Pancreas (tissue), 10 donors: ENCODE results near the gene NFKBIZ. TPM values are rescaled to one million over a fixed set of nuclear protein-coding genes. Genes with fewer than 3 reads are reported as not detected.

ENCODE experiments used
- ATAC-seq, 4 donors: fragments of 200-7000 bp; cut with Tn5 transposase; one replicate each; pipeline versions ENCODE4 v1.8.0 to v1.9.1; 2020; ENCODE audit warnings: mild to moderate bottlenecking in 4 of 4, moderate library complexity in 4 of 4
- DNase-seq, 6 donors: peaks; one replicate each; pipeline ENCODE4 v3.0.0-alpha.2; 2020
- FAIRE-seq: peaks from 2 replicates; lab custom pipeline; 2012; peaks lifted over from hg19 to GRCh38; lab: Jason Lieb, UNC
- H3K27ac ChIP-seq, 4 donors: fragments of 200-600 bp; sonication (generic); 1 replicate in 3 of 4; 2 replicates in 1 of 4; pipeline versions ENCODE4 v1.5.0 to v1.8.0; 2020
- H3K27me3 ChIP-seq, 4 donors: fragments of 200-600 bp; one replicate each; pipeline ENCODE4 v1.8.0; 2021
- H3K36me3 ChIP-seq, 3 donors: fragments of 200-600 bp; sonication (generic) in 1 of 3; one replicate each; pipeline versions ENCODE4 v1.5.0 to v1.8.0; 2020 to 2021
- H3K4me1 ChIP-seq, 3 donors: fragments of 200-600 bp; one replicate each; pipeline ENCODE4 v1.8.0; 2021
- H3K4me3 ChIP-seq, 4 donors: fragments of 200-600 bp; sonication (generic) in 2 of 4; one replicate each; pipeline versions ENCODE4 v1.5.0 to v1.8.0; 2020 to 2021
- H3K9me3 ChIP-seq, 4 donors: fragments of 200-600 bp; one replicate each; pipeline ENCODE4 v1.8.0; 2021
- CTCF ChIP-seq, 4 donors: fragments of 200-600 bp; sonication (generic) in 3 of 4; IDR thresholded peaks; one replicate each; pipeline versions ENCODE4 v1.5.0 to v1.8.0; 2021; ENCODE audit warnings: antibody characterized with exemption in 4 of 4
- WGBS, 2 donors: extraction: QIAGEN DNeasy Blood & Tissue Kit; methylation state at CpG; one replicate each; pipeline ENCODE4 v1.1.7; 2013; 5-methylcytosine and 5-hydroxymethylcytosine counted together
- intact Hi-C, 3 donors: fragments of 100-400 bp; cut with DNase I; formaldehyde crosslinking; loops; one replicate each; pipeline versions ENCODE4 v1.11.1 to v1.14.2; 2022
- polyA plus RNA-seq, 2 donors: library from polyadenylated mRNA; stranded (reverse); fragments of 200-250 nt; gene quantifications; one replicate each; pipeline ENCODE4 v1.2.3, GENCODE V29; 2013
- total RNA-seq, 6 donors: library from RNA; stranded (reverse); fragmentation: NEBNext Ultra II Directional in 4 of 6; extraction: Animal tissue kit (Norgen Biotek cat#: 25700) in 4 of 6; gene quantifications; one replicate each; pipeline versions ENCODE4 v1.2.1 to v1.2.4, GENCODE V29; 2021 to 2023
- donor health status: healthy with polysubstance abuse.
- donor health status: DM: no; HTN: no; CAD: no; lungs with moderate emphysema.
- donor health status: DM: no; HTN: no; CAD: no.
- donor health status: control.
- donor health status: control.
- donor health status: Bipolar disorder and iron deficiency.
- donor health status: DM: yes; HTN: yes; CAD: no.
- donor health status: DM: no; HTN: no; CAD: no.
- donor health status: DM: no; HTN: no; CAD: no.
- donor health status: DM: yes; HTN: yes; CAD: no.

The NFKBIZ gene
- total and polyA plus RNA-seq, 8 donors = 16.5 to 90.7 (median 30.3) TPM

GRCh38 chr3:101803939-101804338 is 45.4 kb upstream of the NFKBIZ start:
- DNase-seq (no peak), ATAC-seq (no peak), FAIRE-seq (no peak)
- H3K4me1 ChIP-seq = no peaks in the 10 kb centered on the region
- intact Hi-C loops = loop anchor here in 1 of 3 donors (5.0 to 10.0 kb wide), 2 partner anchors 423 to 731 kb away; no protein-coding TSS in a partner anchor
- H3K9me3 ChIP-seq = no peaks in the 10 kb centered on the region
- 78 to 85% methylated on average over 3 of the region's 3 CpGs for WGBS, 2 donors
- no peak overlapping the region for H3K4me3 ChIP-seq
- no peaks in the 10 kb centered on the region for H3K27me3 ChIP-seq
- no peaks in the 10 kb centered on the region for H3K36me3 ChIP-seq
- no peak overlapping the region for H3K27ac ChIP-seq
- no peak for TF ChIP-seq CTCF (IDR thresholded peaks at IDR 0.05)

GRCh38 chr3:101806491-101806890 is 42.8 kb upstream of the NFKBIZ start:
- 87 to 93% methylated on average over 1 of the region's 1 CpG for WGBS, 2 donors
- DNase-seq (no peak), ATAC-seq (no peak), FAIRE-seq (no peak)
- intact Hi-C loops = loop anchor here in 2 of 3 donors (5.0 to 10.0 kb wide), 2 partner anchors 728 to 731 kb away; no protein-coding TSS in a partner anchor
- Histone ChIP-seq H3K9me3 (no peaks in the 10 kb centered on the region), H3K4me1 (peaks cover 0 to 10% (median 5%) of the 10 kb centered on the region in 3 donors), H3K27me3 (no peaks in the 10 kb centered on the region), H3K4me3 (no peak overlapping the region), H3K27ac (no peak overlapping the region), H3K36me3 (no peaks in the 10 kb centered on the region)
- TF ChIP-seq CTCF (IDR thresholded peaks at IDR 0.05) = no peak

GRCh38 chr3:101807888-101808287 is 41.4 kb upstream of the NFKBIZ start:
- DNase-seq (no peak), ATAC-seq (no peak), FAIRE-seq (no peak)
- TF ChIP-seq CTCF (IDR thresholded peaks at IDR 0.05) = no peak
- Histone ChIP-seq H3K27me3 (no peaks in the 10 kb centered on the region), H3K4me3 (no peak overlapping the region), H3K4me1 (peaks cover 0 to 10% (median 5%) of the 10 kb centered on the region in 3 donors), H3K27ac (no peak overlapping the region), H3K9me3 (no peaks in the 10 kb centered on the region), H3K36me3 (no peaks in the 10 kb centered on the region)
- 82 to 90% methylated on average over 2 of the region's 2 CpGs for WGBS, 2 donors
- intact Hi-C loops = loop anchor here in 2 of 3 donors (5.0 to 10.0 kb wide), 2 partner anchors 727 to 729 kb away; no protein-coding TSS in a partner anchor

GRCh38 chr3:101809178-101810021 is 39.9 kb upstream of the NFKBIZ start:
- ATAC-seq (peak in 3 of 4 donors; percentile 75 to 86 (median 79)), DNase-seq (peak in 2 of 6 donors; percentile 27 to 32), FAIRE-seq (peak; percentile 23)
- Histone ChIP-seq H3K4me1 (peaks cover 4 to 16% (median 14%) of the 10 kb centered on the region in 3 donors), H3K27ac (no peak overlapping the region), H3K36me3 (no peaks in the 10 kb centered on the region), H3K9me3 (no peaks in the 10 kb centered on the region), H3K27me3 (no peaks in the 10 kb centered on the region), H3K4me3 (no peak overlapping the region)
- intact Hi-C loops = loop anchor here in 2 of 3 donors (5.0 to 10.0 kb wide), 3 partner anchors 413 to 728 kb away; no protein-coding TSS in a partner anchor
- TF ChIP-seq CTCF (IDR thresholded peaks at IDR 0.05) = peak; percentile 39 to 64 (median 50)
